NCI-H2107 treated with DMSO at 0.1 percent for 48 hours (cell line): ENCODE results near the gene CIAPIN1.

Experiments
- DNase-seq: peaks from one replicate; lab custom pipeline; 2025; ENCODE audit not compliant: unreplicated experiment; lab: John Stamatoyannopoulos, UW

Gene CIAPIN1

DNA sequence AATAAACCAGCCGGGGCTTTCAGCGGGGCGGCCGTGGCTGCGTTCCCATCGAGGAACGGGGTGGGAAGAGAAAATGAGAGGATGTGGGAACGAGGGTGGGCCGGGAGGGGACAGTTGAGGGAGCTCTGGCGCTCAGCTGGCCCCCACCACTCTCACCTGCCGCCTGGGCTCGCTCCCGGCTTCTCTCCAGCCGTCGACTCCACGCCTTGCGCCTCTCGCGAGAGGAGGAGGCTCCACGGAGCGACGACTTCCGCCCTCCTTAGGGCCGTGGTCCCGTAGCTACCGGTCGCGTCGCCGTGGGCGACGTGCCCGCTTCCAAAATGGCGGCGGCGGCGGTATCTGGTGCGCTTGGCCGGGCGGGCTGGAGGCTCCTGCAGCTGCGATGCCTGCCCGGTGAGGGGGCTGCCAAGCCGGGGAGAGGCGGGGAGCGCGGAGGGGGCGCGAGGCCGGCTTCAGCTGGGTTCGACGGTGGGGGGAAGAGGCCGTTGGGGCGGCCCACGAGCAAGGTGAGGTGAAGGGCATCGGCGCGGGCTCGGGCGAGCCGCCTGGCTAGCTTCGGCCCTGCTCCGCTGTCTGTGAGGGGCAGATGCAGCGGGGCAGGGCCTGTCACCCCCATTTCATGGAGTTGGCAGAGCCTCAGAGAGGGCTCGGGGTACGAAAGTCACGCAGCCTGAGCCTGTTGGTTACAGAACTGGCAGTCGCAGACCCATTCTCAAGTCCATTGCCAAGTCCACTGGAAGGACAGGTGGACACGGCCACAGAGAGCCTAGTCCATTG lies at the start of gene CIAPIN1, which contains the start of gene COQ9:
Gene CIAPIN1 (minus strand): TSS at position 200 of the 777 bp plus-strand sequence. CDS start 6,457 bp downstream, outside the sequence.
Gene COQ9 (plus strand): TSS at position 294 of the 777 bp plus-strand sequence. CDS start 27 bp downstream, at position 321.
- DNase-seq, result peak; percentile 50

DNA sequence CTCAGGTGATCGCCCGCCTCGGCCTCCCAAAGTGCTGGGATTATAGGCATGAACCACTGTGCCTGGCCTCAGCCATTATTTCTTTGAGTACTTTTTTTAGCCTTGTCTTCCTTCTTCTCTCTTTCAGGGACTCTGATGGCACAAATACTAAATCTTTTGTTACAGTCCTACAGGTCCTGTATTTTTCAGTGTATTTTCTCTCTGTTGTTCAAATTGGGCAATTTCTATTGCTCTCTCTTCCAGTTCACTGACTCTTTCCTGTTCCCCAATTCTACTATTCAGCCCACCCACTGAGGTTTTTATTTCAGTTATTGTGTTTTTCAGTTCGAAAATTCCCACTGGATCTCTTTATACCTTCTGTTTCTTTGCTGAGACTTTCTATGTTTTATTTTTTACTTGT lies 46.6 kb upstream of the CIAPIN1 start:
- no peak for DNase-seq

DNA sequence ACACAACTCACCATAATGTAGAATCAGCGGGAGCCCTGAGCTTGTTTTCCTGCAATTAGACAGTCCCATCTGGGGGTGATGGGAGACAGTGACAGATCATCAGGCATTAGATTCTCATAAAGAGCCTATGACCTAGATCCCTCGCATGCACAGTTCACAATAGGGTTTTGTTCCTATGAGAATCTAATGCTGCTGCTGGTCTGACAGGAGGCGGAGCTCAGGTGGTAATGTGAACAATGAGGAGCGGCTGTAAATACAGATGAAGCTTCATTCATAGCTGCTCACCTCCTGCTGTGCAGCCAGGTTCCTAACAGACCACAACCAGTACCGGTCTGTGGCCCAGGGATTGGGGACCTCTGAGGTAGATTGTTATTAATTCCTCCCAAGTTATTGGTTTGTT lies 42.0 kb upstream of the CIAPIN1 start:
- DNase-seq, result no peak

DNA sequence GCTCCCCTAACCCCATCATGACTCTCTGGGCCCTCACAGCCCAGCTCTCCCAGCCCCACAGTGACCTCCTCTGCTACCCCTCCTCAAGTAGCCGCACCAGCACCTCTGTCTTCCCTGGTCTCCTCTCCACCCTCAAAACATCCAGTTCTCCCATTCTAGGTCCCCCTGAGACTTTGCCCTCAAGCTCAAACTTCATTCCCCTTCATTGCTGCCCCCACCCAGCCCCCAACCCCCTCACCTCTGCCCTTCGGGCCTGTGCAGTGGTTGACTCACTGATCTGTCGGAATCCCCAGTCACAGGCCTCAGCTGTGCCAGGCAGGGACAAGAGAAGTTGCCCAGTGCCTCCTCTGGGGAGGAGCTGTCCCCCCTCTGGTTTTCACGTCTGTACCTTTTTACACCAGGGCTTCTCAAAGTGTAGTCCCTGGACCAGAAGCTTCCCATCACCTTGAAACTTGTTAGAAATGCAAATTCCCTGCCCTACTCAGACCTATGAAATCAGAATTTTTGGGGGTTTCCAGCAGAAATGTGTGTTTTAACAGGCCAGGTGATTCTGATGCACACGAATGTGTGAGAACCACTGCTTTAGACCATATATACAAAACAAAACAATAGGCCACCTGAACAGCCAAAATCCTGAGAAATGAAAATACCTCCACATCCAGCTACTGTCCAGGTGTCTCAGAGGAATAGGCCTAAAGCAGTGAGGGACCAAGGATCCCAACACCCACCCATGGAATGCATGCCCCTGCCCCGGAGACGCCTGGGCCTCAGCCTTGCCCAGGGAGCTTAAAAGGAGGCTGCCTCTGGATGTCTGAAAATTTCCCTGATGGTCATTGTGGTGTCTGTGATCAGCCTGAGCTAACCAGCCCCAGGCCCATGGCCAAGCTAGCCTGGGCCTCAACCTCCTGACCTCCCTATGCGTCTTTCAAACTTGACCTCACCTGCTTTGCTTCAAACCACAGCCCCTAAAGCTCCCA lies 40.0 kb upstream of the CIAPIN1 start:
- DNase-seq, result no peak

DNA sequence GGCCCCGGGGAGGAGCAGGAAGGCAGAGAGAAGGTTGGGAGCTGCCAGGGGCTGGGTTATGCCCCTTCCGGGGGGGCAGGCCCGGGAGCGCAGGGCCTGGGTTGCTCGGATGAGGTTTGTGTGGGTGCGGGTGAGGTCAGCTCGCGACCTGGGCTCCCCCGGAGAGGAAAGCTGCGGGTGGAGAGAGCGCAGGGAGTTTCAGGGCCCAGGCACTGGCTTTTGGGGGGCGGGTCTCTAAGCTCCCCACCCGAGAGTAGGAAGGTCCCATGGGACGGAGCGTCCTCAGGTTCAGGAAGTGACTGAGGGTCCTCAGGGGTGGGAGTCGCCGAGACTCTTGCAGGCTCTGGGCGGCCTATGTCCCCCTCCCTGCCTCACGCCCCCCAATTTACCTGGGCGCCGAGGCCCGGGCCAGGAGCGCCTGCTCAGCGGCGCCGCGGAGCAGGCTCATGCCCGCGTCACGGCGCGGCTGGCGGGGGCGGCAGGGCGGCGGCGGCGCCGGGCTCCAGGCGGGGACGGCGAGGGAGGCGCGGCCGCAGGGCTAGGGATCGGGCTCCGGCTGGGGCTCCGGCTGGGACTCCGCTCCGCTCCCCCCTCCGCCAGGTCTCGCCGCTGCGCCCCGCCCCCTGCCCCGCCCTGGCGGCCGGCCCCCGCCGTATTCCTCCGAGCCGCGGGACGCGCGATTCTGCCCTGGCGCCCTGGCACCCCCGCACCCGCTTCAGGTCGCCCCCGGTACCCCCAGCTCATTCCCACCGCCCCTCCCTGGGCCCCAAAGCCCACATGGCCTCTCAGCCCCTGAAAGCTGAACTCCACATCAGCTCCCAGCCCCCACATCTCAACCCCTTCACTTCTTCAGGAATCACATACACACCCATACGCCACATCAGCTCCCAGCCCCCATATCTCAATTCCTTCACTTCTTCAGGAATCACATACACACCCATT lies 39.0 kb upstream of the CIAPIN1 start, which contains the start of gene DOK4:
Gene DOK4 (minus strand): TSS at position 578 of the 942 bp plus-strand sequence. CDS start 6,986 bp downstream, outside the sequence.
- DNase-seq, result no peak

DNA sequence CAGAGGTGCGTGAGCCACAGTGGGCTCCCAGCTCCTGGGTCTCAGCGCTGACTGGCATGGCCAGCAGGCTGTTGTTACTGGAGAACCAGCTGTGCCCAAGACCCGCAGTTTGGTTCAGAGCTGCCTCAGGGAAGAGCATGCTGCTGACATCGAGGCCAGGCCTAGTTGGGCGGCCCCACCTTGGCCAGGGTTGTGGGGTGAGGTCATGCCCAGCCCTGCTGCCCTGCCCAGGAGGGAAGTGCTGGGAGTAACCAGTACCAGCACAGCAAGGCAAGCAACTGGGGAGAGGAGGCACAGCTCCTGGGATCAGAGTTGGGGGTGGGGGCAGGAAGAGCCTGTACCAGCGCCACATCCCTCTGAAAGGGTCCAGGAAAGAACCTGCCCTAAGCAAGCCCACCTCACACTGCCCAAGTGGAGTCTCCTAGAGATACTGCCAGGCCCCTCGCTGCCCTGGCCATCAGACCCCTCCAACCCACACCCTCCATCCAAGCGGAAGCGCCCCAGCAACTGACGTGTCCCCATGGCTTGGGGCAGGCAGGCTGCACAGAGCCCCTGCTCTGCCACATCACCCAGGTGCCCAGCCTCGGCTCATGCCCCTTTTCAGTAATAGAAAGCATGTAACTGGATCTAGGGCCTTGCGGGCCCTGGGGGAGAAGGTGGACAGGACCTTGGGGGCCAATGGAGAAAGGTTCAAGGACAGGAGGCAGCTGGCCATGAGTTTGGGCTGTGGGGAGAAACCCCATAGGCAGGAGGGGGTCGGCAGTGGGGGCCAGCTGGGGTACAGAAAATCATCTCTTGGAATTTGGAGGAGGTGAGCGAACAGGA lies 38.1 kb upstream of the CIAPIN1 start:
- no peak for DNase-seq

DNA sequence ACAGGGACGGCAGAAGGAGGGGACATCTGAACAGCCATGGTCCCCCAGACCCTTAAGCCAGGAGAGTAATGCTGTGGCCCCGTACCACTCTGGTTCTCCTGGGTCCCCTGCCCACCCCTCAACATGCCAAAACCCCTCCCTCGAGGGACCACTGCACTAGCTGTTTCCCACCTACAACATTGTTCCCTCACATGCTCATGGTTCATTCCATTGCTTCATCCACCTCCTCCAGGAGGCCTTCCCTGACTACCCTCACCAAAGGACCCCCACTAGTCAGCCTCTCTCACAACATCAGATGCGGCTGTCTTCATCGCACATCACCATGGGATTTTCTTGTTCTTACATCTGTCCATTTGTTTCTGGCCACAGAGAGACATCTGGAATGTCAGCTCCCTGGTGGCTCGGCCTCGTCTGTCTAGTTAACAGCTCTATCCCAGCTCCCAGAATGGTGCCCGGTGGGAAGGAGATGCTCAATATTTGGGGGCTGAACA lies 37.4 kb upstream of the CIAPIN1 start:
- DNase-seq, result no peak

DNA sequence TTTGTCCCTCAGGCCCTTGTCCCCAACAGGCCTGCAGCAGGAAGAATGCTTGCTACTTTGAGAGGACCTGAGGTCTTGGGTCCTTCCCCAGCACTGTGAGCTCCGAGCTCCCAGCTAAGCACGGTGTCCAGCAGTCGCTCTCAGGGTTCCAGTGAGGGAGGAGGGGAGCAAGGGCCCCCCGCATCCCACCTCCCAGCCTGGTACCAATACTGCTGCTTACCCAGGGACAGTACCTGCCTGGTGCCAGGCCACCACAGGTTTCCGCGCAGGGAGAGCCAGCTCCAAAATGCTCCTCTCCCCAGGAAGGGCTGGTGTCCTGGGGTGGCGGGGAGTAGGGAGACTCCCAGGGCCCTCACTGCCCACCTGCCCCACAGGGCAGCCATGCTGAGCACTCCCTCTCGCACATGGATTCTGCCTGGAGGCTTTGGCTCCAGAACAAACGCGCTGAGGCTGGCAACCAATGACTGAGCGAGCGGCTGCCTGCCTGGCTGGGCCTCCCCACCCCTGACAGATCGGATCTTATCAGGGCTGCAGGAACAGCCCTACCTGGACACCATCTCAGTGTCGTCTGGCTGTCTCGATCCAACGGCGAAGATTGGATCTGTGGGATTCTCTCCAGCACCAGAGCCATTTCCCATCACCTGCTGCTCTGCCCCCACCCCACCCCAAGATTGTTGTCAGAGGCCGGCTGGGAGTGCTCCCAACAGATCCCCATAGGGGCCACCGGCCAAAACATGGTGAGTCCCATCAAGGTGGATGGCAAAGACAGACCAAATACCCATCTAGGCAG lies 36.7 kb upstream of the CIAPIN1 start:
- DNase-seq, result no peak

DNA sequence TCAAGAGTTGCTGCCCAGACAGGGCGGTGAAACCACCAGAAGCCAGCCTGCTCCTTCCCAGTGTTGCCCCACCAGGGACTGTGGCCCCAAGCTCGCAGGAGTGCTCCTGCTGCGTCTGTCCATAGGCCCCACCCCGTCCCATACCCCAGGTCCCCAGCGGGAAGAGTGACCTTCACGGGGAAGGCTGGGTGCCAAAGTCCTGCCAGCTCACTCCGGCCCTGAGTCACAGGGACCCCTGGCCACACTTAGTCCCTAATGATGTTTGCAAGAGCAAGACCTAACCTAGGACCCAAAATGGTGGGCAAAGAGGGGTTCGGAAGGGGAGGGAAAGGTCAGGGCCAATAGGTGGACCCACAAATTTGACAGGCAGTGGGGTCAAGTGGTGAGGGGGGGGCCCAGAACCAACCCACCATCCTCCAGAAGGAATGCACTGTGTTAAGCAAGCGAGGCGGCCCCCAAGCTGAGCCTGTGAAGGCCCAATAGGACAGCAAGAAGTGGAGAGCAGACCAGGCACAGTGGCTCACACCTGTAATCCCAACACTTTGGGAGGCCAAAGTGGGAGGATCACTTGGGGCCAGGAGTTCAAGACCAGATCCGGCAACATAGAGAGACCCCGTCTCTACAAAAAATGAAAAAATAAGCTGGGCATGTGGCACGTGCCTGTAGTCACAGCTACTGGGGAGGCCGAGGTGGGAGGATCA lies 35.8 kb upstream of the CIAPIN1 start:
- no peak for DNase-seq

DNA sequence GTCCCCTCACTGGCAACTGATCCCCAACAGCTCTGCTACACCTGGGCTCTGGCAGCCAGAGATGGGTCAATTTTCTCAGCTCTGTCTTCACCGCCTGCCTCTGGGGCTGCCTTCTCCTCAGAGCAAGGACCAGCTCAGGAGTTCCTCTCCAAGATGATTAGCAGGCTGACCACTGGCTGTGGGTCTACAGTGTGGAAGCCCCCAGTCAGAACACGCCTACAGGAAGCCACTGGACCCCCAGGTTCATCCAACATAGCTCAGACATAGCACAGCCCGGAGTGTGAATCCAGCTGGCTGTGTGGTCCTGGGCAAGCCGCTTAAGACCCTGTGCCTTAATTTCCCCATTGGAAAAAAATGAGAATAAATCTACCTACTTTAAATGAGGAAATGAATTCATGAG lies 34.2 kb upstream of the CIAPIN1 start:
- no peak for DNase-seq

DNA sequence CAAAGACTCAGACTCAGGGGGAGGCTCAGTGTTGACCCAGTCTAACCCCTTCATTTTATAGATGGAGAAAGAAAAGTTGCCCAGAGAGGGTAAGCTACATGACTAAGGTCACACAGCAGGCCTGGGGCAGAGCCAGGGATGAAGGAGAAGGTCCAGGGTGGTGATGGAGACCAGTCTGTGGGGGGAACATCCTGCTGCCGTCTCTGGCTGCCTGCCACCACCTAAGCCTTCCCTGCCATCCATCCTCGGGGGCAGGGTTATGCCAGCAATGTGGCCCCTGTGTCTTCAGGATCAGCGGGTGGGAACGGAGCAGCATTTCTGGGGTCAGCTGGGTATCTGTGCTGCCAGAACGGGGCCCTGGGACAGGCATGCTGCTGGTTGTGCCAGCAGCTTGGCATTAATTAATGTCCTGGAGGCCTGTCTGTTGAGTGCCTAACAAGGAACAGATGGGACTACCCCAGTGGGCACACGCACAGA lies 33.6 kb upstream of the CIAPIN1 start:
- DNase-seq, result no peak

DNA sequence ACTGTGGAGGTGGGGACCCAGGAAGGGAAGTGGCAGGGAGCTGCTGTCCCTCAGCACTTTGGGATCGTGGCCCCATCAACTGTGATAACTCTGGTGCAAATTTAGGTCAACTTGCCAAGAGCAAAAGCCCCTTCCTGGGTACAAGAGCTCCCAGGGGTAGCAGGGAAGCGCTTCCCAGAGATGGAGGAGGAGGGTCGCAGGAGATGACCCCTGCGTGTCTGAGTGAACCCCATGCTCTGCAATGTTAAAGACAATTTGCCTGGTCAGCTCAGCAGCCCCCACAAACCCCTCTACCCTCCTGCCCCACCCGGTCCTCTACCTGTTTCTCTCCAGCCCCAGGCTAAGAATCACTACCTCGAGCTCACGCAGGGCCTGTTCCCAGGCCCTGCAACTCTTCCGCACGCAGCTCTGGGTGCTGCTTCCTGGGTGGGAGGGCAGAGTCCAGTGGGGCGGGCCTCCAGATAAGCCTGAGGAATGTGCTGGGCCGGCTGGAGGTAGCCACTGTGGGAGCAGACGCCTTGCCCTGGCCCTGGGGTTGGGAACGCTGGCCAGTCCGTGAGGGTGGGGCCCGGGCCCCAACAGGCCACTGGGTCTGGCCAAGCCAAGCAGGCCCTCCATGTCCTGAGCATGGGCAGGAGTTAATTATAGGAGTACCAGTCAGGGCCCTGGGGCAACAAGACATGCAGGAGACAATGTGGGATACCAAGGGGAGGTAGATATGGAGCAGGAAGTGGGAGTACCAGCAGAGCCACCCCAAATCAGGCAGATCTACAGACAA lies 33.0 kb upstream of the CIAPIN1 start:
- no peak for DNase-seq

DNA sequence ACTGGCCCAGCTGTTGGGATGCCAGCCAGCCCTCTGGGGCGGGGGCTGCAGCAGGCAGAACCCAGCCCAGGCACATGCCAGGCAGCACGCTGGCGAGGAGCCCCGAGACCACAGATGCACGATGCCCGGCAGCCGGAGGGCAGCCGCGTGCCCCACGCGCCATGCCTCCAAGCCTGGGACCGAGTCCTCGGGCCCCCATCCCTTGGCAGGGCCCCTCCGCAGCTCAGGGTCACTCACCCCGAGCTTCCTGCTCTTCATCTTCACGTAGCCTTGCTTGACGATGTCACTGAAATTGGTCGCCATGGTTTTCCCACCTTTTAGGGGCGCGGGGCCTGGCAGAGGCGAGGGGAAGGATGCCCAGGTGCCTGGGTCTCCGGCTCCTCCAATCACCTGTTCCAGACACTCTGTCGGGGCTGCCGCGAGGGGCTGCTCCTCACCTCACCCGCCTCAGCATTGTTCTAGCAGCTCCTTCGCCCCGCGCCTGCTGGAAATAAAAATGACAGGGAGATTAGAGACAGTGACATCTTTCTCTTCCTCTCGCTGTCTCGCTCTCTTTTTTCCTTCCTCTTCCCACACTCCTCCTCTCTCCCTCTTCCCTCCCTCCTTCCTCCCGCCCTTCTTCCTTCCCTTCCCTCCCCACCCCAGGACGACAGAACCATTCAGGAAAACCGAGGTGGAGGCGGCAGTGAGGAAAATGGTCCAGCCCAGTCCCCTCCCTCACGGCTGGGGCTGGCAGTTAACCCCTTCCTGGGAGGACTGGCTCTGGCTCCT lies 32.2 kb upstream of the CIAPIN1 start:
- DNase-seq, result no peak

DNA sequence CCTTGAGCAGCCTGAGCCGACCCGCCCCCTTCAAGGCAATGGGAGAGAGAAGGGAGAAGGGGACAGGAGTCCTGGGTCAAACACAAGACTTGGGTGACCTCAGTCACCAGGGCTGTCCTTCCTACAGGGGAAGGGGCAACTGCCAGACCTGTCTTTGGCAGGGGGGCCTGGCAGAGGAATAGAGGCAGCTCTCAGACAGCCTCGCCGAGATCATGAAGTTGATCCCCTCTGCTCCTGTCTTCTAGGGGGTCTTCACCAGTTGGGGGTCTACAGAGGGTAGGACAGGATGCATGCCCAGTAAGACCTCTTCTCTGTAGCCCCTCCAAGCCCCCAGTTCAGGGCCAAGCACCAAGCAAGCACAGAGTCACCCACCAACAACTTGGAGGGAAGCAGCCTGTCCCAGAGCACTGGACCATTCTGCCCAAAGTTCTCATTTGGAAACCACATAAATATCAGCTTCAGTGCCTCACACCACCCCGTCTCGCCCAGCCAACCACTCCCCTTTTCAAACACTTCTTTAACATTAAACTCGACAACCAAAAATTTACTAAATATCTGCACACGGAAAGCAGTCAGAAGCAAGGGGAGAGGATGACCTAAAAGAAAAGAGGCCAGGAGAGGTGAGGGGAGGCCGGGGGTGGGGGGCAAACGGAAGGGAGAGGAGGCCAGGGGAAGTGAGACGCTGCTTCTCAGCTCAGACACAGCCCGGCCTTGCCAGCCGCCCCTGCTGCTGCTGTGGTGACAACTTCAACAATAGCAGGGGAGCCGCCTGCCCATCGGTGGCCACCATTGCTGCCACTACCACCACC lies 31.4 kb upstream of the CIAPIN1 start:
- DNase-seq, result no peak

DNA sequence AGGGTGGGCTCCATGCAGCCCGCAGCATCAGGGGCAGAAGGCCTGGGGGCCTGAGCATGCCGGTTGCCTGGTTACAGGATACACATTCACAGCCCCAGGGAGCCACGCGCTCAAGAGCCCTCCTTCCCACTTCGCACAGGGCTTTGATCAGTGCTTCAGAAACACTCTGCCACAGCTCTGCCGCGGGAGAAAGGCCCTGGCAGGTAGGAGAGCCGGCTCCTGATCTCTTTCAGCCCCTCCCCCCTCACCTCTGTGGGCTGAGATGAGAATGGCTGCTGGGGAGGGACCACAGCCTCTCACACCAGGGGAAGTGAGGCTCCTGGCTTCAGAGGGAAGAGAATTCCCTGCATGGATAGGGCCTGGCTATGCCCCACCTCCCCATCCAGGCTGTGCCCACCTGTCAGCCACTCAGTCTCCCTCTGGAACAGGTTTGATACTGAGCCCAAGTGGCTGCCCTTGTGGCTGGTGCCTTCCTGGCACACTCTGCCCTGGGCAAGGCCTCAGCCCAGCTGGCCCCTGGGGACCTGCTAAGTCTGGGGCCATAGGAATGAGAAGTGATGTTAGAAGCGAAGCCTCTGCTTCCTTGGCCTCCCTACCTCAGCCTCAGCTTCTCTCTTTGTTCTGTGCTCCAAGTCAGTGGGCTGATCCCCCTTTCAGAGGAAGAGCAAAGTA lies 30.5 kb upstream of the CIAPIN1 start:
- no peak for DNase-seq
